Tibial nerve (tissue), 3 donors: Measurements from ENCODE around the gene SPAAR.

Experiments
- CTCF ChIP-seq, 5 experiments: fragments of 200-600 bp in 3 of 5; fragments of 450-650 bp in 2 of 5; sonication (generic) in 3 of 5; IDR thresholded peaks; one replicate each; pipeline ENCODE4 v1.5.1; 2016 to 2019; ENCODE audit warnings: antibody characterized with exemption in 5 of 5, mild to moderate bottlenecking in 3 of 5, moderate library complexity in 2 of 5
- POLR2A ChIP-seq, 2 donors: fragments of 450-650 bp; IDR thresholded peaks; one replicate each; pipeline ENCODE4 v1.6.1; 2017; ENCODE audit warnings: antibody characterized with exemption in 2 of 2, mild to moderate bottlenecking in 2 of 2, moderate library complexity in 2 of 2

GRCh38 chr9:35882996-35883395, 26.3 kb upstream of the SPAAR start:
- TF ChIP-seq CTCF (IDR thresholded peaks at IDR 0.05) (no peak), POLR2A (IDR thresholded peaks at IDR 0.05) (no peak)
